Tibial artery (tissue), 4 donors: Measurements from ENCODE around the gene SORCS2.

ENCODE experiments used
- DNase-seq, 2 donors: peaks; one replicate each; pipeline ENCODE4 v3.0.0-alpha.2; 2019
- H3K27ac ChIP-seq, 2 donors: fragments of 200-600 bp; sonication (generic) in 1 of 2; 1 replicate in 1 of 2; 2 replicates in 1 of 2; pipeline ENCODE4 v1.5.1; 2018 to 2019; ENCODE audit warnings: mild to moderate bottlenecking in 1 of 2
- H3K27me3 ChIP-seq, 2 donors: fragments of 200-600 bp; sonication (generic) in 1 of 2; one replicate each; pipeline versions ENCODE4 v1.5.1 to v1.6.0; 2016 to 2019
- H3K36me3 ChIP-seq, 3 donors: fragments of 200-600 bp; sonication (generic) in 2 of 3; one replicate each; pipeline ENCODE4 v1.5.1; 2016 to 2019; ENCODE audit warnings: mild to moderate bottlenecking in 2 of 3
- H3K4me1 ChIP-seq, 4 donors: fragments of 200-600 bp; sonication (generic) in 2 of 4; 1 replicate in 3 of 4; 2 replicates in 1 of 4; pipeline ENCODE4 v1.5.1; 2016 to 2019
- H3K4me3 ChIP-seq, 2 donors: fragments of 200-600 bp; sonication (generic) in 1 of 2; 1 replicate in 1 of 2; 2 replicates in 1 of 2; pipeline ENCODE4 v1.5.1; 2018 to 2019; ENCODE audit warnings: mild to moderate bottlenecking in 2 of 2
- H3K9me3 ChIP-seq, 3 donors: fragments of 200-600 bp; sonication (generic) in 1 of 3; one replicate each; pipeline ENCODE4 v1.5.1; 2016 to 2019
- intact Hi-C: fragments of 100-400 bp; cut with DNase I; formaldehyde crosslinking; loops from one replicate; pipeline ENCODE4 v1.15.0; 2023; ENCODE audit warnings: low total_unique reads
- TF ChIP-seq, protein P1 (sequence below), 2 experiments: fragments of 200-600 bp in 1 of 2; fragments of 450-650 bp in 1 of 2; IDR thresholded peaks; one replicate each; pipeline ENCODE4 v1.5.1; 2017 to 2019; ENCODE audit warnings: antibody characterized with exemption in 2 of 2, mild to moderate bottlenecking in 1 of 2, moderate library complexity in 1 of 2

SORCS2 gene

GRCh38 chr4:7709431-7709830, 517.1 kb downstream of the SORCS2 start:
- H3K36me3 ChIP-seq = no peaks in the 10 kb centered on the region
- DNase-seq = no peak
- TF ChIP-seq, protein P1, sequence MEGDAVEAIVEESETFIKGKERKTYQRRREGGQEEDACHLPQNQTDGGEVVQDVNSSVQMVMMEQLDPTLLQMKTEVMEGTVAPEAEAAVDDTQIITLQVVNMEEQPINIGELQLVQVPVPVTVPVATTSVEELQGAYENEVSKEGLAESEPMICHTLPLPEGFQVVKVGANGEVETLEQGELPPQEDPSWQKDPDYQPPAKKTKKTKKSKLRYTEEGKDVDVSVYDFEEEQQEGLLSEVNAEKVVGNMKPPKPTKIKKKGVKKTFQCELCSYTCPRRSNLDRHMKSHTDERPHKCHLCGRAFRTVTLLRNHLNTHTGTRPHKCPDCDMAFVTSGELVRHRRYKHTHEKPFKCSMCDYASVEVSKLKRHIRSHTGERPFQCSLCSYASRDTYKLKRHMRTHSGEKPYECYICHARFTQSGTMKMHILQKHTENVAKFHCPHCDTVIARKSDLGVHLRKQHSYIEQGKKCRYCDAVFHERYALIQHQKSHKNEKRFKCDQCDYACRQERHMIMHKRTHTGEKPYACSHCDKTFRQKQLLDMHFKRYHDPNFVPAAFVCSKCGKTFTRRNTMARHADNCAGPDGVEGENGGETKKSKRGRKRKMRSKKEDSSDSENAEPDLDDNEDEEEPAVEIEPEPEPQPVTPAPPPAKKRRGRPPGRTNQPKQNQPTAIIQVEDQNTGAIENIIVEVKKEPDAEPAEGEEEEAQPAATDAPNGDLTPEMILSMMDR (IDR thresholded peaks at IDR 0.05) = no peak
- no peak overlapping the region for H3K4me3 ChIP-seq
- H3K9me3 ChIP-seq = peaks cover 0 to 8% (median 0%) of the 10 kb centered on the region in 3 donors
- no peak overlapping the region for H3K27ac ChIP-seq
- intact Hi-C loops = no loop called here
- no peaks in the 10 kb centered on the region for H3K4me1 ChIP-seq
- peaks cover 0 to 25% of the 10 kb centered on the region in 2 donors for H3K27me3 ChIP-seq

GRCh38 chr4:7710126-7710525, 517.8 kb downstream of the SORCS2 start:
- Histone ChIP-seq H3K9me3 (peaks cover 0 to 10% (median 0%) of the 10 kb centered on the region in 3 donors), H3K27me3 (peaks cover 0 to 19% of the 10 kb centered on the region in 2 donors), H3K4me1 (no peaks in the 10 kb centered on the region), H3K4me3 (no peak overlapping the region), H3K27ac (no peak overlapping the region), H3K36me3 (no peaks in the 10 kb centered on the region)
- intact Hi-C loops = no loop called here
- TF ChIP-seq, protein P1 (IDR thresholded peaks at IDR 0.05) = no peak
- no peak for DNase-seq

- Histone ChIP-seq H3K4me1 (no peaks in the 10 kb centered on the region), H3K9me3 (peaks cover 0 to 10% (median 0%) of the 10 kb centered on the region in 3 donors), H3K36me3 (no peaks in the 10 kb centered on the region), H3K27me3 (peaks cover 0 to 17% of the 10 kb centered on the region in 2 donors), H3K4me3 (no peak overlapping the region), H3K27ac (no peak overlapping the region)
- no peak for DNase-seq
- TF ChIP-seq, protein P1 (IDR thresholded peaks at IDR 0.05) = no peak
- intact Hi-C loops = no loop called here
Measured at GRCh38 chr4:7710576-7711306, 518.4 kb downstream of the SORCS2 start.

DNA sequence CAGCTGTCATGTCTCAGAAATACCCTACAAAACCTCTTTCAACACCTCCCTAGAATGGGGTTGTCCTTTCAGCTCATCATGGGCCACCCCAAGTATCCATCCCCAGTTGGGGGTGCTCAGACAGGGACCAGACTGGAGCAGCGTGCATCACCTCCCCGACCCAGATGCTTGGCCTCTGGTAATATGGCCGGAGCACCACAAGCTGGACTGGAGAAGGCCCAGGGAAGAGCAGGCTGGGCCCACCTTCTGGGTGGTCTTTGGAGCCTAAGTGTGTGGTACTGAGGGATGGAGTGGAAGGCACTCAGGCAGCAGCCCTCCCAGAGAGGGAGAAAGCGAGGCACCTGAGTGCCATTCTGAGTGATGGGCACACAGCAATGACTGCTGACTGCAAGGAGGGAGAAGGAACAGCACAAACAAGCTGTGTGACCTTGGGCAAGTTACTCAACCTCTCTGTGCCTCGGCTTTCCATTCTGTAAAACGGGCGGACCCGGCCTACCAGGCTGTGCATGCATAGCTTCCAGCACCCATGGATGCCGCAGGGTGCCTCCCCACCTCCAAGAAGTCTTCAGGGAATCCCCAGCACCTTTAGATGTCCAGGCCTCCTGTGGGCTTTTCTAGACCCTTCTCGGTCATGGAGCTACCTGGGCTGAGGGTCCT, 519.1 kb downstream of the SORCS2 start:
- intact Hi-C loops = no loop called here
- Histone ChIP-seq H3K4me3 (no peak overlapping the region), H3K9me3 (peaks cover 0 to 10% (median 0%) of the 10 kb centered on the region in 3 donors), H3K4me1 (no peaks in the 10 kb centered on the region), H3K27ac (no peak overlapping the region), H3K27me3 (peaks cover 0 to 17% of the 10 kb centered on the region in 2 donors), H3K36me3 (no peaks in the 10 kb centered on the region)
- TF ChIP-seq, protein P1 (IDR thresholded peaks at IDR 0.05) = no peak
- DNase-seq = no peak

DNA sequence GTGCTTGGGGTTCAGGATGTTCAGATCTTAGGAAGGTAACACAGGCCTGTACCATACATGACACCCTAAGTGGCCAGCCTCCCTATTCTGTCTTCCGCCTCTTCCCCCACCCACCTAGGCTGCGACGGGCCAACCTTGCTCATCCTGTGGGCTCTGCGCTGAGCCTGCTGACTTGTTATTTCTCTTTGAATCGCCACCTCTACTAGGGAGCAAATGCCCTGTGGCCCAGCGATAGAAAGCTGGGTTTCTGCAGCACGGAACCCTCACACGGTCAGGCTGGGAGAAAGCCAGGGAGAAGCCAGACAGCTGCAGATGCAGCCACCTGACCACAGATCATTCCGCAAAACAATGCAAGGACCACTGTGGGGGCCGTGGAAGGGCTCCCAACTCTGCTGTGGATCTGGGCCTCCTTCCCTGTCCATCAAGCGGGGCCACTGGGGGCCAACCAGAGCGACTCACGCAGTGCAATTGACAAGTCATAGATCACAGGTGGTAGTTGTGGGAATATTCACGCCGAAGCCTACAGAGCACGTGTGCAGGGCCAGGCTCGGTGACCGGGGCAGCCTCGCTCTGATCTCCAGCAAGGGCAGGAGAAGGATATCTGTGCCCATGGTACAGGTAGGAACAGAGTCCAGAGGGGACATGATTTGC, 519.8 kb downstream of the SORCS2 start:
- H3K4me1 ChIP-seq = no peaks in the 10 kb centered on the region
- intact Hi-C loops = no loop called here
- no peak overlapping the region for H3K4me3 ChIP-seq

More for the DNA sequence above, 519.8 kb downstream of the SORCS2 start:
- Histone ChIP-seq H3K9me3 (peaks cover 0 to 10% (median 0%) of the 10 kb centered on the region in 3 donors), H3K27me3 (peaks cover 0 to 12% of the 10 kb centered on the region in 2 donors), H3K27ac (no peak overlapping the region), H3K36me3 (no peaks in the 10 kb centered on the region)
- DNase-seq = no peak
- TF ChIP-seq, protein P1 (IDR thresholded peaks at IDR 0.05) = no peak
